T-helper 2 cell (primary cell): ENCODE measurements around the gene PMCH.
A peak's percentile ranks its signal among the peaks of the same experiment; 100 is the strongest.
"Not testable (repeated sequence)": the region's sequence is repeated elsewhere in the genome, so short reads cannot be mapped to it uniquely, and the experiment has no call there.

ENCODE experiments used
- DNase-seq, 5 experiments: peaks; one replicate each; pipeline versions ENCODE4 v3.0.0 to v3.0.0-alpha.2; 2012 to 2022
- total RNA-seq, 2 donors: gene quantifications; one replicate each; lab custom pipeline; 2026; lab: John Stamatoyannopoulos, UW

The PMCH gene
- 0.62 to 1.0 reads per million in 2 donors for total RNA-seq

- peak in 1 of 5 experiments; percentile 86 for DNase-seq
Observed at GRCh38 chr12:102197789-102198188, at the start of gene PMCH. Gene PMCH (minus strand): TSS chr12:102197833. CDS start chr12:102197770, 63 bp downstream.

GRCh38 chr12:102240859-102241258 lies 43.2 kb upstream of the PMCH start:
- DNase-seq = not testable (repeated sequence)

DNA sequence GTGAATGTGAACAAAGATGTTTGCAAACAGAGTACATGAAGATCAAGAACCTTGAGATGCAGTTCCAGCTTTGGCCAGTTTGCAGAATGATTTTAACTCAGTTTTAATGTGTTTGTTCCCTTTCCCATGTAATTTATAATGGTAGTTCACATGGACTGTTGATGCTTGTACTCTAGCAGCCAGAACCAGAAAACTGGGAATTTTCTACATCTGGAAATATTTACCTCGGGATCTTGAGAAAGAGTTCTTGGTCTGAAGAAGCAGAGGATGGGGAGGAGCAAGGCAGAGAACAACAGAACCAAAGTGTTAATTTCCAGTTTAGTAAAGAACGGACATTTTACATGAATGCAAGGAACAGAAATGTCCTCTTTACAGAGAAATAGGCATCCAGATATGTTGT lies 37.0 kb upstream of the PMCH start:
- no peak for DNase-seq

GRCh38 chr12:102232446-102232845 lies 34.8 kb upstream of the PMCH start:
- no peak for DNase-seq

- DNase-seq = no peak
Observed at GRCh38 chr12:102232036-102232435, 34.4 kb upstream of the PMCH start.

GRCh38 chr12:102227954-102228353 lies 30.3 kb upstream of the PMCH start:
- DNase-seq = no peak

- DNase-seq = no peak
Observed at GRCh38 chr12:102220736-102221135, 23.1 kb upstream of the PMCH start.

GRCh38 chr12:102215992-102216691 lies 18.5 kb upstream of the PMCH start:
- DNase-seq = no peak

GRCh38 chr12:102204025-102204424 lies 6.4 kb upstream of the PMCH start:
- DNase-seq = peak in 1 of 5 experiments; percentile 57

- no peak for DNase-seq
Observed at GRCh38 chr12:102202556-102202955, 4.9 kb upstream of the PMCH start.

DNA sequence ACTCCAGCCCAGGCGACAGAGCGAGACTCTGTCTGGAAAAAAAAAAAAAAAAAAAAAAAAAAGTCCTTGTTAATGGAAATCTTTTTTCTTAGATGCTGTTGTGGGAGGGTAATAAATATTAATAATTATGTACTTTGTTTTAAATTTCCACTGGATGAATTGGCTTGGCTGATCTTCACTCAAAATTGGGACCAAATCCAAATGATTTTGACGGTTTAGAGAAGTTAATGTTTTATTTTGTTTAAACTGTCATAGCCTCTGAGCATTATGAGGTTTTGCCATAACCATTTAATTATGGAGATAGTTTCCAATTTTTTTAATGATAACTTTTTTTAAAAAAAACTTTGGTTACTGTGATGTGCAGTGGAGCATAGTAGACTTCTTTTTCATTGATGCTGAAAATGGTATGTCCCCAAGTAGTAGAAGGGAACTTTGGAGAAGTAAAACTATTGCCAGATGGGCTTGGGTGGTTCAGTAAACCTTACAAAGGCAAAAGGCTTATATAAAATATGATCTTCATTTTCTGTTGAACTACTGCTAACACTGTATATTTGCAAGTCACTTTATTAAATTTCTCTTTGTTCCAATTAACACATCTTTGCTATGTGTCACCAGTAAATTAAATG lies 3.9 kb upstream of the PMCH start:
- DNase-seq = no peak

GRCh38 chr12:102195826-102196225 lies 1.8 kb downstream of the PMCH start:
- no peak for DNase-seq

- DNase-seq = peak in 1 of 5 experiments; percentile 66
Observed at GRCh38 chr12:102182635-102183034, 15.0 kb downstream of the PMCH start.

DNA sequence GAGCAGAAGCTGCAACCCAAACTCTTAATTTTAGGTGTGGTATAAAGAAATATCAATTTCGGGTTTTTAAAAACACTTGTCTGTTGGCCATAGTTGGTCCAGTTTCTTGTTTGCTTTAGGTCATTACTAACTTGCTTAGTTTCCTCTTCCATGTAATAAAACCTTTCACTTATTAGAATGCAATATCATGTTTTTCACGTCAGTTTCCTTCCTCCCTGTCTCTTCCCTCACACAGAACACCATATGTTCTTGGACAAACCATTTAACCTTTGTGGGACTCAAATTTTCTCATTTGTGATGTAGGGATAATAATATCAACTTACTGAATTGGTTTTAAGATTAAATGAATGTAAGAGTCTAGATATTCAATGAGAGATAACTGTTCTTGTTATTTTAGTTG lies 22.9 kb downstream of the PMCH start:
- DNase-seq = no peak

- DNase-seq = no peak
Observed at GRCh38 chr12:102174117-102174516, 23.5 kb downstream of the PMCH start.

GRCh38 chr12:102172436-102172835 lies 25.2 kb downstream of the PMCH start:
- DNase-seq = no peak

- no peak for DNase-seq
Observed at GRCh38 chr12:102171951-102172350, 25.7 kb downstream of the PMCH start.

GRCh38 chr12:102169922-102170621 lies 27.6 kb downstream of the PMCH start:
- peak in 1 of 5 experiments; percentile 50 for DNase-seq

DNA sequence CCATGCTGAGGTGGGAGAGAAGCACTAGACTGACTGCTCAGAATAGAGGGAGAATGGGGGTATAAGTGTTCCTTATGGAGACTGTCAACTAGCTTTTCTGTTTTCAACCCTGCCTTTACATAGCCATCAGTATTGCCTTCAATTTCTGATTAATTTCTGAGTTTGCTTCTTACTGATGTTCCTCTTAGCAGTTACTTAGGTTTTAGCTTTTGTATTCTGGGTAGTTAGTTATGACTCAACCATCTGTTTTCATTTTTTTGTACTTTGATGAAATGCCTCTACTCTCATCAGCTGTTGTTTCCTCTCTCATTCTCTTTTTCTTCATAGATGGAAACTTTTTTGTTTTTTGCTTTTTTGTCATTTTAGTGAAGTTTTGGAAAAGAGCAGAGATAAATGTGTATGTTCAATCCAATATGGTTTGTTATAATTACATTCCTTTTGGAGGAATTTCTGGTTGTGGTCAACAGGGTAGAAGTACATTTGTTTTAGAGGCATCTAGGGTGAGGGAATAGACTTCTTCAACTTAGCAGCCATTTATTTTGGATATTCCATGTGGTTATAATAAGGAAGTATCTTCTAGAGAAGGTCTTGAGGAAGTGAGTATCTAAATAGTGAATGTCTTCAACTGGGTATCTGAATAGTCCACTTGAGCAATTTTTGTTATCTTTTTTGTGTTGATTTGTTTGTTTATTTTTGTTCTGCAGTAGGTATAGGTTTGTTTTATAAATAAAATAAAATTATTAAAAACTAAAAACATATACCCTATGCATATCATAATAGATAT lies 29.6 kb downstream of the PMCH start:
- peak in 1 of 5 experiments; percentile 76 for DNase-seq

GRCh38 chr12:102163383-102163782 lies 34.2 kb downstream of the PMCH start:
- no peak for DNase-seq

DNA sequence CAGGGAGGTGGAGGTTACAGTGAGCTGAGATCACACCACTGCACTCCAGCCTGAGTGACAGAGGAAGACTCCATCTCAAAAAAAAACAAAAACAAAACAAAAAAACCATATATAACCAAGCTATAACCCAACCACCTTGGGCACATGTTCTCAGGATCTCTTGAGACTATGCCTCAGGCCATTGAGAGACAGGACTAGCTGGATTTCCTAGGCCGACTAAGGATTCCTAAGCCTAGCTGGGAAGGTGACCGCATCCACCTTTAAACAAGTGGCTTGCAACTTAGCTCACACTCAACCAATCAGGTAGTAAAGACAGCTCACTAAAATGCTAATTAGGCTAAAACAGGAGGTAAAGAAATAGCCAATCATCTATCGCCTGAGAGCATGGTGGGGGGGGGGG lies 42.4 kb downstream of the PMCH start:
- not testable (repeated sequence) for DNase-seq

DNA sequence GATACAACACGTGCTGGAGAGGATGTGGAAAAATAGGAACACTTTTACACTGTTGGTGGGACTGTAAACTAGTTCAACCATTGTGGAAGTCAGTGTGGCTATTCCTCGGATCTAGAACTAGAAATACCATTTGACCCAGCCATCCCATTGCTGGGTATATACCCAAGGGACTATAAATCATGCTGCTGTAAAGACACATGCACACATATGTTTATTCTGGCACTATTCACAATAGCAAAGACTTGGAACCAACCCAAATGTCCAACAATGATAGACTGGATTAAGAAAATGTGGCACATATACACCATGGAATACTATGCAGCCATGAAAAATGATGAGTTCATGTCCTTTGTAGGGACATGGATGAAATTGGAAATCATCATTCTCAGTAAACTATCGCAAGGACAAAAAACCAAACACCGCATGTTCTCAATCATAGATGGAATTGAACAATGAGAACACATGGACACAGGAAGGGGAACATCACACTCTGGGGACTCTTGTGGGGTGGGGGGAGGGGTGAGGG lies 50.5 kb downstream of the PMCH start:
- not testable (repeated sequence) for DNase-seq
